Calu3 (cell line): ENCODE data around the gene ZNF462. TPM values are rescaled to one million over a fixed set of nuclear protein-coding genes. Genes with fewer than 3 reads are reported as not detected.
"Not testable (repeated sequence)": the region's sequence is repeated elsewhere in the genome, so short reads cannot be mapped to it uniquely, and the experiment has no call there.

Experiments used
- BruUV-seq: library from RNA; stranded (reverse); fragments of 400-500 nt; replicated peaks from 2 replicates; lab custom pipeline; 2021; lab: Mats Ljungman, UMichigan
- CTCF ChIA-PET: fragments of 300-600 bp; sonication (Branson Sonifier 250); formaldehyde crosslinking; loops from one replicate; lab custom pipeline; 2022; ENCODE audit warnings: antibody characterized with exemption; lab: Charles Lee
- DNase-seq: peaks from one replicate; pipeline ENCODE4 v3.0.0; 2022
- H3K27ac Mint-ChIP-seq: one replicate; pipeline ENCODE4 v1.8.0; 2022; ENCODE audit warnings: mixed read lengths; ENCODE audit not compliant: unreplicated experiment
- H3K27me3 Mint-ChIP-seq: one replicate; pipeline ENCODE4 v1.8.0; 2022; ENCODE audit warnings: mixed read lengths; ENCODE audit not compliant: unreplicated experiment
- H3K36me3 Mint-ChIP-seq: one replicate; pipeline ENCODE4 v1.8.0; 2022; ENCODE audit warnings: mild to moderate bottlenecking, moderate library complexity, mixed read lengths; ENCODE audit not compliant: insufficient read depth, unreplicated experiment
- H3K4me1 Mint-ChIP-seq: one replicate; pipeline ENCODE4 v1.8.0; 2022; ENCODE audit warnings: mild to moderate bottlenecking, low read depth, mixed read lengths; ENCODE audit not compliant: unreplicated experiment
- H3K4me3 Mint-ChIP-seq: one replicate; pipeline ENCODE4 v1.8.0; 2022; ENCODE audit warnings: mild to moderate bottlenecking, low read depth, moderate library complexity, mixed read lengths; ENCODE audit not compliant: unreplicated experiment
- H3K9me3 Mint-ChIP-seq: one replicate; pipeline ENCODE4 v1.8.0; 2022; ENCODE audit warnings: low read depth, mixed read lengths; ENCODE audit not compliant: unreplicated experiment
- CTCF ChIP-seq: fragments of 200-600 bp; IDR thresholded peaks from one replicate; pipeline ENCODE4 v1.8.0; 2022; ENCODE audit warnings: antibody characterized with exemption; ENCODE audit not compliant: unreplicated experiment
- intact Hi-C: fragments of 100-400 bp; cut with micrococcal nuclease; formaldehyde crosslinking; loops from one replicate; pipeline ENCODE4 v1.10.0; 2022; ENCODE audit not compliant: unreplicated experiment
- total RNA-seq: library from RNA; stranded (reverse); gene quantifications from 2 replicates; pipeline ENCODE4 v1.2.3, GENCODE V29; 2022

Gene ZNF462
- total RNA-seq, 1 experiment from 2014 or later: 48.0 TPM

GRCh38 chr9:106983346-106983745, 120.4 kb downstream of the ZNF462 start:
- no peaks in the 10 kb centered on the region for H3K4me1 Mint-ChIP-seq
- H3K9me3 Mint-ChIP-seq: peaks cover 3% of the 10 kb centered on the region
- H3K36me3 Mint-ChIP-seq: peaks cover 5% of the 10 kb centered on the region
- BruUV-seq: no TSS peak
- CTCF ChIA-PET: no interaction called here
- no peak overlapping the region for H3K4me3 Mint-ChIP-seq
- DNase-seq: no peak
- intact Hi-C loops: no loop called here
- no peaks in the 10 kb centered on the region for H3K27me3 Mint-ChIP-seq
- H3K27ac Mint-ChIP-seq: no peak overlapping the region
- TF ChIP-seq CTCF: no peak

- H3K9me3 Mint-ChIP-seq, H3K4me3 Mint-ChIP-seq, H3K27me3 Mint-ChIP-seq, H3K27ac Mint-ChIP-seq, intact Hi-C loops, H3K36me3 Mint-ChIP-seq, DNase-seq, CTCF ChIA-PET, H3K4me1 Mint-ChIP-seq, BruUV-seq: not testable (repeated sequence)
Measured at GRCh38 chr9:106989904-106990303, 126.9 kb downstream of the ZNF462 start.

GRCh38 chr9:106992186-106992585, 129.2 kb downstream of the ZNF462 start:
- CTCF ChIA-PET: no interaction called here
- Mint-ChIP-seq H3K9me3 (peaks cover 3% of the 10 kb centered on the region), H3K27me3 (no peaks in the 10 kb centered on the region), H3K4me3 (no peak overlapping the region), H3K36me3 (no peaks in the 10 kb centered on the region), H3K4me1 (no peaks in the 10 kb centered on the region), H3K27ac (no peak overlapping the region)
- no TSS peak for BruUV-seq
- no peak for TF ChIP-seq CTCF
- no peak for DNase-seq
- intact Hi-C loops: no loop called here

GRCh38 chr9:106993603-106994002, 130.6 kb downstream of the ZNF462 start:
- Mint-ChIP-seq H3K27me3 (no peaks in the 10 kb centered on the region), H3K9me3 (no peaks in the 10 kb centered on the region), H3K27ac (no peak overlapping the region), H3K36me3 (no peaks in the 10 kb centered on the region), H3K4me3 (no peak overlapping the region), H3K4me1 (no peaks in the 10 kb centered on the region)
- no peak for TF ChIP-seq CTCF
- no peak for DNase-seq
- intact Hi-C loops: no loop called here
- CTCF ChIA-PET: no interaction called here
- no TSS peak for BruUV-seq

GRCh38 chr9:106994463-106994862, 131.5 kb downstream of the ZNF462 start:
- no TSS peak for BruUV-seq
- CTCF ChIA-PET: no interaction called here
- H3K9me3 Mint-ChIP-seq: no peaks in the 10 kb centered on the region
- H3K27me3 Mint-ChIP-seq: no peaks in the 10 kb centered on the region
- no peaks in the 10 kb centered on the region for H3K36me3 Mint-ChIP-seq
- H3K4me3 Mint-ChIP-seq: no peak overlapping the region
- no peak overlapping the region for H3K27ac Mint-ChIP-seq
- intact Hi-C loops: no loop called here
- H3K4me1 Mint-ChIP-seq: no peaks in the 10 kb centered on the region
- no peak for TF ChIP-seq CTCF
- DNase-seq: no peak
